Measurements from ENCODE around the gene COL9A2. TPM values are rescaled to one million over a fixed set of nuclear protein-coding genes. Genes with fewer than 3 reads are reported as not detected.

The COL9A2 gene
- total RNA-seq, 1 donor from 2014 or later: 3.3 TPM

- Mint-ChIP-seq H3K9me3 (ENCODE audit: unreplicated experiment) (no peaks in the 10 kb centered on the region), H3K27me3 (ENCODE audit: unreplicated experiment) (no peaks in the 10 kb centered on the region), H3K27ac (ENCODE audit: unreplicated experiment) (no peak overlapping the region), H3K36me3 (ENCODE audit: unreplicated experiment) (no peaks in the 10 kb centered on the region), H3K4me1 (ENCODE audit: low read depth, unreplicated experiment) (no peaks in the 10 kb centered on the region), H3K4me3 (ENCODE audit: unreplicated experiment) (no peak overlapping the region)
- no peak for TF ChIP-seq CTCF (IDR thresholded peaks at IDR 0.05; ENCODE audit: partially characterized antibody, unreplicated experiment)
- DNase-seq: no peak
Measured at GRCh38 chr1:40281853-40282252, 35.2 kb downstream of the COL9A2 start.

DNA sequence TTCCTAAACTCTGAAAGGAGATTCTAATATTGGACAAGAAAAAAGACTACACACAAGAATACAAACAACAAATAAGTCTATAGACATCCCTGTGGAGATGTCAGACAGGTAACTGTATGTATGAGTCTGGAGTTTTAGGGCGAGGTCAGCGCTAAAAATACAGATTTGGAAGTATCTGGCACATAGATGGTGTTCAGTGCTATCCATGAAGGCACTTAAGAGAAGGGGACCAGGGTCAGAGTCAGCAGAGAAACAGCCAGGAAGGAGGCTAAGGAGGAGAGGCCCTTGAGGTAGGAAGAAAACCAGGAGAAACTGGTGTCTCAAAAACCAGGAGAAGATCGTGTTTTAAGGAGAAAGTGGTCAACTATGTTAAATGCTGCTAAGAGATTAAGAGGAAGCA, 41.0 kb downstream of the COL9A2 start:
- no peaks in the 10 kb centered on the region for H3K27me3 Mint-ChIP-seq (ENCODE audit: unreplicated experiment)
- no peaks in the 10 kb centered on the region for H3K4me1 Mint-ChIP-seq (ENCODE audit: low read depth, unreplicated experiment)
- no peaks in the 10 kb centered on the region for H3K9me3 Mint-ChIP-seq (ENCODE audit: unreplicated experiment)
- no peak overlapping the region for H3K27ac Mint-ChIP-seq (ENCODE audit: unreplicated experiment)
- no peaks in the 10 kb centered on the region for H3K36me3 Mint-ChIP-seq (ENCODE audit: unreplicated experiment)
- H3K4me3 Mint-ChIP-seq (ENCODE audit: unreplicated experiment): no peak overlapping the region
- no peak for TF ChIP-seq CTCF (IDR thresholded peaks at IDR 0.05; ENCODE audit: partially characterized antibody, unreplicated experiment)
- no peak for DNase-seq

GRCh38 chr1:40274331-40274730, 42.8 kb downstream of the COL9A2 start:
- Mint-ChIP-seq H3K27me3 (ENCODE audit: unreplicated experiment) (no peaks in the 10 kb centered on the region), H3K4me3 (ENCODE audit: unreplicated experiment) (no peak overlapping the region), H3K9me3 (ENCODE audit: unreplicated experiment) (no peaks in the 10 kb centered on the region), H3K36me3 (ENCODE audit: unreplicated experiment) (no peaks in the 10 kb centered on the region), H3K4me1 (ENCODE audit: low read depth, unreplicated experiment) (no peaks in the 10 kb centered on the region), H3K27ac (ENCODE audit: unreplicated experiment) (no peak overlapping the region)
- no peak for TF ChIP-seq CTCF (IDR thresholded peaks at IDR 0.05; ENCODE audit: partially characterized antibody, unreplicated experiment)
- DNase-seq: no peak

- Mint-ChIP-seq H3K4me1 (ENCODE audit: low read depth, unreplicated experiment) (no peaks in the 10 kb centered on the region), H3K4me3 (ENCODE audit: unreplicated experiment) (no peak overlapping the region), H3K27ac (ENCODE audit: unreplicated experiment) (no peak overlapping the region), H3K36me3 (ENCODE audit: unreplicated experiment) (no peaks in the 10 kb centered on the region), H3K9me3 (ENCODE audit: unreplicated experiment) (no peaks in the 10 kb centered on the region), H3K27me3 (ENCODE audit: unreplicated experiment) (no peaks in the 10 kb centered on the region)
- no peak for DNase-seq
- TF ChIP-seq CTCF (IDR thresholded peaks at IDR 0.05; ENCODE audit: partially characterized antibody, unreplicated experiment): no peak
Measured at GRCh38 chr1:40273547-40274166, 43.4 kb downstream of the COL9A2 start.

DNA sequence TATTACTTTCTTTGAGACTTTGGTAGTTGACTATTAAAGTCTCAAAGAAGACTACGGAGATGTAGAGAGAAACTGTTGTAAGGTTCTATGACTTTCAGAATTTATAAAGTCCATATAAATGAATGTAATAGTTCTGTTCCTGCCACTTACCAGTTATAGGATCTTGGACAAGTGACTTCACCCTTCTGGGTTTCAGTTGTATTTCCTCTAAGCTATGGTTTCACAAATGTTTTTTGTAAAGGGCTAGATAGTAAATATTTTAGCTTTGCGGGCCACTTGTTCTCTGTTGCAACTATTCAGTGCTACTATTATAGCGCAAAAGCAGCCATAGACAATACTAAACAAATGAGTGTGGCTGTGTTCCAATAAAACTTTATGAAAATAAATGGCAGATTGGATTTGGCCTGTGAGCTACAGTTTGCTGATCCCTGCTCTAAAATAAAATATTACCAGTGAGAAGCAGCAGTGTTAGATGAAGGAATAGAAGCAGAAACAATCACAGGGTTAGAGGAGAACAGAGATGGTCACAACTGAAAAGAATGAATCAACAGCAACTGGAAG, 44.4 kb downstream of the COL9A2 start:
- H3K4me3 Mint-ChIP-seq (ENCODE audit: unreplicated experiment): no peak overlapping the region
- no peak overlapping the region for H3K27ac Mint-ChIP-seq (ENCODE audit: unreplicated experiment)
- no peak for DNase-seq
- no peaks in the 10 kb centered on the region for H3K4me1 Mint-ChIP-seq (ENCODE audit: low read depth, unreplicated experiment)
- no peaks in the 10 kb centered on the region for H3K36me3 Mint-ChIP-seq (ENCODE audit: unreplicated experiment)
- TF ChIP-seq CTCF (IDR thresholded peaks at IDR 0.05; ENCODE audit: partially characterized antibody, unreplicated experiment): no peak
- H3K9me3 Mint-ChIP-seq (ENCODE audit: unreplicated experiment): no peaks in the 10 kb centered on the region
- no peaks in the 10 kb centered on the region for H3K27me3 Mint-ChIP-seq (ENCODE audit: unreplicated experiment)
